GM12801 (cell line): ENCODE measurements around the gene GDPD5.

Source experiments
- TF ChIP-seq, protein P1 (sequence below): IDR thresholded peaks from one replicate; pipeline ENCODE4 v1.5.1; 2011; ENCODE audit warnings: control low read depth; ENCODE audit not compliant: insufficient read length; ENCODE audit errors: extremely low read depth

Gene GDPD5

DNA sequence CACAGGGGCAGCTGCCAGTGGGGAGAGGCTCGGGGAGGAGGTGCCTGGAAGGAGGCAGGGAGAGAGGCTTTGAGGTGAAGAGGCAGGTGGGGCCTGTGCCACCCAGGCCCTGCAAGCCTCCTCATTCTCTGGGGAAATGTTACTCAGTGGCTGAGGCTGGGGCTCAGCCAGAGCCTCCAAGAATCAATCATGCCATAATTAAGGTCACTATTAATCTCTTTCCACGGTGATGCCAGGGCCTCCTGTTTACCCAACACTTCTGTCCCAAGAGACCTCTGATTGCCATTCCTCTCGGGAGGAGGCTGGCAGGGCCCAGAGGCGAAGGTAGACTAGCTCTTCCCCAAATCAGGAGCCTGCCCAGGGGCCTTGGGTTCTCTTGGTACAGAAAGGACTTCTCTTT lies 38.4 kb downstream of the GDPD5 start:
- TF ChIP-seq, protein P1, sequence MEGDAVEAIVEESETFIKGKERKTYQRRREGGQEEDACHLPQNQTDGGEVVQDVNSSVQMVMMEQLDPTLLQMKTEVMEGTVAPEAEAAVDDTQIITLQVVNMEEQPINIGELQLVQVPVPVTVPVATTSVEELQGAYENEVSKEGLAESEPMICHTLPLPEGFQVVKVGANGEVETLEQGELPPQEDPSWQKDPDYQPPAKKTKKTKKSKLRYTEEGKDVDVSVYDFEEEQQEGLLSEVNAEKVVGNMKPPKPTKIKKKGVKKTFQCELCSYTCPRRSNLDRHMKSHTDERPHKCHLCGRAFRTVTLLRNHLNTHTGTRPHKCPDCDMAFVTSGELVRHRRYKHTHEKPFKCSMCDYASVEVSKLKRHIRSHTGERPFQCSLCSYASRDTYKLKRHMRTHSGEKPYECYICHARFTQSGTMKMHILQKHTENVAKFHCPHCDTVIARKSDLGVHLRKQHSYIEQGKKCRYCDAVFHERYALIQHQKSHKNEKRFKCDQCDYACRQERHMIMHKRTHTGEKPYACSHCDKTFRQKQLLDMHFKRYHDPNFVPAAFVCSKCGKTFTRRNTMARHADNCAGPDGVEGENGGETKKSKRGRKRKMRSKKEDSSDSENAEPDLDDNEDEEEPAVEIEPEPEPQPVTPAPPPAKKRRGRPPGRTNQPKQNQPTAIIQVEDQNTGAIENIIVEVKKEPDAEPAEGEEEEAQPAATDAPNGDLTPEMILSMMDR: no peak

GRCh38 chr11:75485742-75486141 lies 40.0 kb downstream of the GDPD5 start:
- TF ChIP-seq, protein P1: no peak

- TF ChIP-seq, protein P1: no peak
These were observed 42.7 kb downstream of the GDPD5 start for GRCh38 chr11:75482931-75483469.

DNA sequence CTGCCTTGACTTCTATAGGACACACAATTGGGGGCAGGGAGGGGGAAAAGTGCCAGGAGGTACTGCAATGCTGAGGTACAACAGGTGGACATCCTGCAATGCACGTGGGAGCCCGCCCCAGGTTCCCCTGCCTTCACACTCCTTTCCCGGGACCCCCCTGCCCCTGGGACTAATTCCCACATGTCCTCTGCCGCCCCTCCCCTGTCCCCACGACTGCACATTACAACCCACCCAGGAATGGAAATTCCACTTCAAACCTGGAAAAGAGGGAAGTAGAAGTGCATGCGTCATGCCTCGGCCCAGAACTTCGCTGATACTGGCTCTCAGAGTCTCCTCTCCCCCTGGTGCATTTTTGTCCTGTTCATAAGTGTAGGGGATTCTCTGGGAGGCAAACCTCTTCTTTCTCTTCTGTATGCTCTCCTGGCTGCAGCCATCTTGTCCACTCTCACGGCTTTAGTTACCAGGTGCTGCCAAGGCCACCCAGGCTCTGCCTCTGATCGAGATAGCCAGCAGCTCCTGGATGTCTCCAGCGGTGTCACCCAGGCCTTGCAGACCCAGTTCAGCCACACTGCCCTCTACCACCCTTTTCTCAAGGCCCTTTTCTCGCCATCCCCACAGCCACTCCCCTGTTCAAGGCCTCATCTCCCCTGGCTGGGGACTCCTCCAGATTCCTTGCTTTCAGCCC lies 43.7 kb downstream of the GDPD5 start:
- TF ChIP-seq, protein P1: no peak

DNA sequence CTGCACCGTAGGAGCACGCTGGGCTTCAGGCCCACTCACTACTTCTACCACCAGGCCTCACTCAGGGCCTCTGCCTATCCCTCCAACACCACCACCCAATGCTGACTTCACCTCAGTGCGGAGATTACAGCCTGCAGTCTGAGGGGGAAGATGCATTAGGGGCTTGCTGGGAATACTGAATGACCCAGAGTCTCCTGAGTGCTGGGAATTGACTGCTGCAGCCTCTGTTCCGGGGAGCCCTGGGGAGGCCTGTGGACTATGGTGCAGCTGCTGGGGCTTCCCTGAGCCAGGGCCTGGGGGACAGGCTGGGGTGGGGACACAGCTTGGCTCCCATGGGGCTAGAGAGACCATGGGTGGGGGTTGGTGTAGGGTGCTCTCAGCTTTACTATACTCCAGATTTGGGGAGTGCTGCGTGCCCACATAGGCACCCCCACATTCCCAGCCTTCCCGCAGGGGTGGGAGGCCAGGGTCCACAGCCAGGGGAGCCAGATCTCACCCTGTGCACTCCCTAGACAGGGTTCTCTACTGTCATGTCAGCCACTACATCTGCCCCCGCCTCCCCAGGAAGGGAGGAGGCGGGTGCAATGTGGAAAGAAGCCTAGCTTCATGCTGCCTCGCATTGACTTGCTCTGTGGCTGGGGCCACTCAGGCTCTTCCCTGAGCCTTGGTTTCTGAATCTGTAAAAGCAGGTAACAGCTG lies 44.4 kb downstream of the GDPD5 start:
- TF ChIP-seq, protein P1: no peak

DNA sequence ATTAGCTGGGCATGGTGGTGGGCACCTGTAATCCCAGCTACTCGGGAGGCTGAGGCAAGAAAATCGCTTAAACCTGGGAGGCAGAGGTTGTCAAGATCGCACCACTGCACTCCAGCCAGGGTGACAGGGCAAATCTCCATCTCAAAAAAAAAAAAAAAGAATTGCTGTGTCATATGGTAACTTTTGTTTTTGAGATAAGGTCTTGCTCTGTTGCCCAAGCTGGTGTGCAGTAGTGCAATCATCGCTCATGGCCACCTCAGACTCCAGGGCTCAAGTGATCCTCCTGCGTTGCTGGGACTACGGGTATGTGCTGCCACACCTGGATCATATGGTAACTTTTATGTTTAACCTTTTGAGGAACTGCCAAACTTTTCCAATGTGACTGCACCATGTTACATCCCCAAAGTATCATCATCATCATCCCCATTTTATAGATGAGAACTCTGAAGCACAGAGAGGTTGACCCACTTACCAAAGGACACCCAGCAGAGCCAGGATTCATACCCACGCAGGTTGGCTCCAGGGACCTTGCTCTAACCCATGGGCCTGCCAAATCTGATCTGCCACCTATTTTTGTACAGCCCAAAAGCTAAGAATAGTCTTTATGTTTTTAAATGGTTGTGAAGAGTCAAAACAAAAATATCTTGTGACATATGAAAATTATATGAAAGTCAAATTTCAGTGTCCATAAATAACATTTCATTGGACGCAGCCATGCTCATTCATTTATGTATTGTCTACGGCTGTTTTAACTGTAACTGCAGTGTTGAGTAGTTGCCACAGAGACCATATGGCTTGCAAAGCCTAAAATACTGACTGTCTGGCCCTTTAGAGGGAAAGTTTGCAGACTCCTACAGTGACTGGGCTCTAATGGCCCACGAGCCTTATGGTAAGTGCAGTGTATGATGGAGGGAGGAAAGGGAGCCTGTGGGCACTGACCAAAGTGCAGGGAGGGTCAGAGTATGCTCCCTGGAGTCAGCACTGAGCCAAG lies 45.3 kb downstream of the GDPD5 start:
- TF ChIP-seq, protein P1: no peak
